A673 (cell line): ENCODE data around the gene HNRNPM. TPM values are rescaled to one million over a fixed set of nuclear protein-coding genes. Genes with fewer than 3 reads are reported as not detected.

ENCODE experiments used
- BruUV-seq: library from RNA; stranded (reverse); fragments of 400-500 nt; replicated peaks from 2 replicates; lab custom pipeline; 2021; lab: Mats Ljungman, UMichigan
- CTCF ChIA-PET: fragments of 300-600 bp; sonication (Branson Sonifier 250); formaldehyde crosslinking; loops from one replicate; lab custom pipeline; 2022; ENCODE audit warnings: antibody characterized with exemption; lab: Charles Lee
- POLR2A ChIA-PET: fragments of 300-600 bp; sonication (Branson Sonifier 250); formaldehyde crosslinking; loops from one replicate; lab custom pipeline; 2022; ENCODE audit warnings: antibody characterized with exemption; ENCODE audit not compliant: low non-redundant PET; lab: Charles Lee
- DNase-seq: peaks from one replicate; pipeline ENCODE4 v3.0.0-alpha.2; 2015; ENCODE audit warnings: low spot score
- H3K27ac ChIP-seq: fragments of 200-600 bp; sonication (generic); 2 replicates; pipeline ENCODE4 v1.5.1; 2016; ENCODE audit warnings: mixed run types, low read depth, mild to moderate bottlenecking, mixed read lengths, antibody characterized with exemption, low read length; ENCODE audit not compliant: poor library complexity, severe bottlenecking
- H3K27me3 ChIP-seq: fragments of 200-600 bp; sonication (generic); replicated peaks from 2 replicates; pipeline ENCODE4 v1.6.1; 2017; ENCODE audit warnings: mixed run types, low read depth, mild to moderate bottlenecking, mixed read lengths, antibody characterized with exemption, low read length; ENCODE audit not compliant: insufficient read depth, poor library complexity
- H3K36me3 ChIP-seq: fragments of 200-600 bp; sonication (generic); 2 replicates; pipeline ENCODE4 v1.6.1; 2016; ENCODE audit warnings: mixed run types, mild to moderate bottlenecking, mixed read lengths, antibody characterized with exemption, low read length; ENCODE audit not compliant: insufficient read depth, poor library complexity, severe bottlenecking
- H3K4me1 ChIP-seq: fragments of 200-600 bp; sonication (generic); 2 replicates; pipeline ENCODE4 v1.6.1; 2017; ENCODE audit warnings: mixed run types, mild to moderate bottlenecking, mixed read lengths, antibody characterized with exemption, low read length; ENCODE audit not compliant: insufficient read depth, poor library complexity, severe bottlenecking
- H3K4me3 ChIP-seq: fragments of 200-600 bp; sonication (generic); 2 replicates; pipeline ENCODE4 v1.5.1; 2016; ENCODE audit warnings: low read depth, mixed run types, mild to moderate bottlenecking, mixed read lengths, low read length; ENCODE audit not compliant: poor library complexity, severe bottlenecking
- H3K9me3 ChIP-seq: fragments of 200-600 bp; sonication (generic); 2 replicates; pipeline ENCODE4 v1.6.1; 2016; ENCODE audit warnings: mixed run types, low read depth, mild to moderate bottlenecking, mixed read lengths, antibody characterized with exemption, low read length; ENCODE audit not compliant: poor library complexity, severe bottlenecking
- CTCF ChIP-seq: fragments of 300-800, 200-600 bp; sonication (generic); conservative IDR thresholded peaks from 2 replicates; pipeline ENCODE4 v1.5.1; 2017; ENCODE audit warnings: low read depth, mild to moderate bottlenecking, antibody characterized with exemption, low read length, moderate library complexity, mixed read lengths
- EZH2 ChIP-seq: fragments of 200-600 bp; sonication (generic); IDR thresholded peaks from 2 replicates; pipeline ENCODE4 v1.6.1; 2017; ENCODE audit warnings: borderline replicate concordance, low read depth, mild to moderate bottlenecking, mixed read lengths, antibody characterized with exemption, low read length; ENCODE audit not compliant: poor library complexity, severe bottlenecking
- intact Hi-C: fragments of 100-400 bp; cut with micrococcal nuclease; formaldehyde crosslinking; loops from one replicate; pipeline ENCODE4 v1.10.0; 2022; ENCODE audit not compliant: unreplicated experiment
- total RNA-seq: library from RNA; stranded (reverse); gene quantifications from 2 replicates; pipeline ENCODE4 v1.2.3, GENCODE V29; 2021

The HNRNPM gene
- total RNA-seq, 1 experiment from 2014 or later, result 436 TPM

GRCh38 chr19:8403098-8403819, 41.5 kb upstream of the HNRNPM start:
- BruUV-seq, result no TSS peak
- H3K36me3 ChIP-seq, result peaks cover 3% of the 10 kb centered on the region
- H3K4me1 ChIP-seq, result no peaks in the 10 kb centered on the region
- intact Hi-C loops, result no loop called here
- TF ChIP-seq CTCF (no peak), EZH2 (no peak)
- DNase-seq, result no peak
- CTCF ChIA-PET, result no interaction called here
- POLR2A ChIA-PET, result no interaction called here
- H3K9me3 ChIP-seq, result no peaks in the 10 kb centered on the region
- H3K27ac ChIP-seq, result no peak overlapping the region
- no peak overlapping the region for H3K4me3 ChIP-seq
- no peaks in the 10 kb centered on the region for H3K27me3 ChIP-seq

GRCh38 chr19:8403820-8404109, 41.0 kb upstream of the HNRNPM start:
- Histone ChIP-seq H3K4me3 (no peak overlapping the region), H3K9me3 (no peaks in the 10 kb centered on the region), H3K4me1 (no peaks in the 10 kb centered on the region), H3K27ac (no peak overlapping the region), H3K27me3 (no peaks in the 10 kb centered on the region), H3K36me3 (peaks cover 3% of the 10 kb centered on the region)
- no peak for DNase-seq
- ChIA-PET POLR2A (no interaction called here), CTCF (no interaction called here)
- TF ChIP-seq EZH2 (no peak), CTCF (no peak)
- intact Hi-C loops, result no loop called here
- TSS peak; percentile 73 for BruUV-seq

- ChIA-PET POLR2A (no interaction called here), CTCF (no interaction called here)
- H3K4me1 ChIP-seq, result no peaks in the 10 kb centered on the region
- no peak overlapping the region for H3K4me3 ChIP-seq
- intact Hi-C loops, result no loop called here
- peaks cover 3% of the 10 kb centered on the region for H3K36me3 ChIP-seq
- BruUV-seq, result no TSS peak
- no peaks in the 10 kb centered on the region for H3K27me3 ChIP-seq
- no peak overlapping the region for H3K27ac ChIP-seq
- DNase-seq, result no peak
- no peaks in the 10 kb centered on the region for H3K9me3 ChIP-seq
- TF ChIP-seq EZH2, result no peak
- TF ChIP-seq CTCF, result no peak
Measured at GRCh38 chr19:8404391-8405151, 40.2 kb upstream of the HNRNPM start.
